COLO668 (cell line): Measurements from ENCODE around the gene CYB5D1.
A peak's percentile ranks its signal among the peaks of the same experiment; 100 is the strongest.
"Not testable (repeated sequence)": the region's sequence is repeated elsewhere in the genome, so short reads cannot be mapped to it uniquely, and the experiment has no call there.

ENCODE experiments used
- DNase-seq: peaks from one replicate; lab custom pipeline; 2025; ENCODE audit not compliant: unreplicated experiment; lab: John Stamatoyannopoulos, UW

CYB5D1 gene, protein sequence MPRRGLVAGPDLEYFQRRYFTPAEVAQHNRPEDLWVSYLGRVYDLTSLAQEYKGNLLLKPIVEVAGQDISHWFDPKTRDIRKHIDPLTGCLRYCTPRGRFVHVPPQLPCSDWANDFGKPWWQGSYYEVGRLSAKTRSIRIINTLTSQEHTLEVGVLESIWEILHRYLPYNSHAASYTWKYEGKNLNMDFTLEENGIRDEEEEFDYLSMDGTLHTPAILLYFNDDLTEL

DNA sequence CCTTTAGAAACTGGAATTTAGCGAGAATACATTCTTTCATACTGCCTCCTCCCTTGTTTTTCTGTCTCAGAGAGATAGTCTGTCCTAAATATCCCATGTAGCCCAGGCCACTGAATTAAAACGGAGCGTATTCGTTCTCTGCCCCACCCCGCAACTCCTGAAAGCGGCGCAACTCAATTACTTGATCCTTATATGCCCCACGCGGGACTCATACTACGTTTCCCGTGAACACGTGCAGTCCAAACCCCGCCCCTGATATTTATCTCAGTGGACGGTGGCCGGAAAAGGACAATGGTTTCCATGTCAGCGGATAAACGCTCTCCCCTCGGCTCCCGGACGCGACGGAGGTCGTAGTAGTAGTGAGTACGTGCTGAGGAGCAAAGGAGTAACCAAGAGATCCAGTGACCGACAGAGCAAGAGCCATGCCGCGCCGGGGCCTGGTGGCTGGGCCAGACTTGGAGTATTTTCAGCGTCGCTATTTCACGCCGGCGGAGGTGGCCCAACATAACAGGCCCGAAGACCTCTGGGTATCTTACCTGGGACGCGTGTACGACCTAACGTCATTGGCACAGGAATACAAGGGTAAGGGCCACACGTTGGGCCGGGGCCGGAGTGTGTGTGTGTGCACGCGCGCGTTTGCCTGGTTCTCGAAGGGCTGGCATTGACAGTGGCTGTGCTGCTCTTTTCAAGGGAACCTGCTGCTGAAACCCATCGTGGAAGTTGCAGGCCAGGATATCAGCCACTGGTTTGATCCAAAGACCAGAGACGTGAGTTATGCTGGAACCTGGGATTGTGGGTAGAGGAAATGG lies at the start of gene CYB5D1:
CYB5D1 (plus strand) TSS at position 291 of the 809 bp plus-strand sequence; CDS start at position 423, 132 bp downstream.
- peak; percentile 84 for DNase-seq

GRCh38 chr17:7809086-7809790 lies 48.6 kb upstream of the CYB5D1 start:
- DNase-seq = no peak

GRCh38 chr17:7809791-7810343 lies 47.9 kb upstream of the CYB5D1 start:
- not testable (repeated sequence) for DNase-seq

GRCh38 chr17:7811251-7811650 lies 46.6 kb upstream of the CYB5D1 start:
- no peak for DNase-seq

- DNase-seq = no peak
Observed at GRCh38 chr17:7814969-7815368, 42.8 kb upstream of the CYB5D1 start.

GRCh38 chr17:7816926-7817642 lies 40.7 kb upstream of the CYB5D1 start:
- DNase-seq = no peak

GRCh38 chr17:7817643-7817964 lies 40.2 kb upstream of the CYB5D1 start:
- DNase-seq = no peak

DNA sequence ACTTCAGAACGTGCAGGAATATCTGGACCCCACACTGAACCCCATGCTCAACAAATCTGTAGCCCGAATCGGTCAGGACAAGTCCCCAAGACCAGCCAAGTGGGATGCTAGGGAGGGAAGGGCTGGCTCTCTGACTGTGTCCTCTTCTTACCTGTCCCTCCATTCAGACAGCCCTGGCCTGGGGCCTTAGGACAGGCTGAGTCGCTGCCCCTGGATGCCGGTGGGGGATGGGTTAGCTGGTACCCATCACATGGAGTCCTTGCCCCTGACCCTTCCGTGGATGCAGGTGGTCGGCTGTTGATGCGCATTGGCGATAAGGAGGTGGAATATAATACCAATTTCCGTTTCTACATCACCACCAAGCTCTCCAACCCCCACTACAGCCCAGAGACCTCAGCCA lies 39.8 kb upstream of the CYB5D1 start:
- no peak for DNase-seq

DNA sequence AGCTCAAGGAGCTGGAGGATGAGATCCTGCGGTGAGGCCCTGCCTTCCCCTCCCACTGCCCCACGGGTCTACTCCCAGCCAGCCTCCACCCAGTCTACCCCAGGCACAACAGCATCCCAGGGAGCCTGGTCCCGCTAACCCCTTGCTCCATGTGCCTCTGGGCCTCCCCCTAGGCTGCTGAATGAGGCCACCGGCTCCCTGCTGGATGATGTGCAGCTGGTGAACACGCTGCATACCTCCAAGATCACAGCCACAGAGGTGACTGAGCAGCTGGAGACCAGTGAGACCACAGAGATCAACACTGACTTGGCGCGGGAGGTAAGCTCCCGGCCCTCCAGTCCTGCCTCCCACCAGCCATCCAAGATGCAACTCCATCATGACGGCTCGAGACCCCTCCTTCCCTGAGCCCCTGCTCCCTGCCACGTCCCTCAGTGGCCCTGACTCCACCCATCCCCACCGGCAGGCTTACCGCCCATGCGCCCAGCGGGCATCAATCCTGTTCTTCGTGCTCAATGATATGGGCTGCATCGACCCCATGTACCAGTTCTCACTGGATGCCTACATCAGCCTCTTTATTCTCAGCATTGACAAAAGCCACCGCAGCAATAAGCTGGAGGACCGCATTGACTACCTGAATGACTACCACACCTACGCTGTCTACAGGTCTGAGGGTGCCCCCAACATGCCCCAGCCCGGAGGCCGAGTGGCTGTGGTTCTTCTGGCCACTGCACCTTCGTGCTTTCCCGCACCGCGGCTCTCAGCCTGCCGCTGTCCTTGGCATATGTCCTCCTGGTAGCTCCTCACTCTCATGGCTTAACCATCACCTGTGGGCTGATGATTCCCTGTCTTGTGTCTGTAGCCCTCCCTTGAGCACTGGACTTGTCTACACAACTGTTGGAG lies 38.8 kb upstream of the CYB5D1 start:
- no peak for DNase-seq

GRCh38 chr17:7820231-7820630 lies 37.6 kb upstream of the CYB5D1 start:
- no peak for DNase-seq

- DNase-seq = no peak
Observed at GRCh38 chr17:7822126-7822525, 35.7 kb upstream of the CYB5D1 start.

- peak; percentile 62 for DNase-seq
Observed at GRCh38 chr17:7823581-7824001, 34.2 kb upstream of the CYB5D1 start.

- DNase-seq = no peak
Observed at GRCh38 chr17:7824021-7824924, 33.5 kb upstream of the CYB5D1 start.

- DNase-seq = peak; percentile 8
Observed at GRCh38 chr17:7825206-7825990, 32.4 kb upstream of the CYB5D1 start.

DNA sequence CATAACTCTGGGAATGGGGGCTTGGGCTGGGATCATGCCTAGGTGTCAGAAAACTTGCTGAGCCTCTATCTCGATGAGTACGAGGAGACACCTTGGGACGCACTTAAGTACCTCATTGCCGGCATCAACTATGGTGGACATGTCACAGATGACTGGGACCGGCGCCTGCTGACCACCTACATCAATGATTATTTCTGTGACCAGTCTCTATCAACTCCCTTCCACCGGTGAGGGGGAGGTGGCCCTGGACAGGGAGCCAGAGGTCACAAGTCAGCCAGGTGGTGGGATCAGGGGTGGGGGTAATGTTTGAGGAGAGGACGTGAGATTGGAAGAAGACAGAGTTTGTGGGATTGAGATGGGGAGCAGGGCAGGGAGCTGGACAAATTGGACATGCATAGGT lies 27.2 kb upstream of the CYB5D1 start:
- DNase-seq = no peak

DNA sequence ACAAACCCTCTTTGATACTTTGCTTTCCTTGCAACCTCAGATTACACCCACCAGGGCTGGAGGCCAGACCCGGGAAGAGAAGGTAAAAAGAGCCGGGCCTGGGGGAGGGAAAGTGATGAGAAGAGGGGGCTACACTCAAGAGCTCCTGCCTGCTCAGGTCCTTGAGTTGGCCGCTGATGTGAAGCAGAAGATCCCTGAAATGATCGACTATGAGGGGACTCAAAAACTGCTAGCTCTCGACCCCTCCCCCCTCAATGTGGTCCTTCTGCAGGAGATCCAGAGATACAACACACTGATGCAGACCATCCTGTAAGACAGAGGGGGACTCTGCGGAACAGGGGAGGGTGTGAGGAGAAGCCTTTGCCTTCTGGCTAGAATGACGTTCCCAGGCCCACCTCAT lies 26.6 kb upstream of the CYB5D1 start:
- DNase-seq = no peak

DNA sequence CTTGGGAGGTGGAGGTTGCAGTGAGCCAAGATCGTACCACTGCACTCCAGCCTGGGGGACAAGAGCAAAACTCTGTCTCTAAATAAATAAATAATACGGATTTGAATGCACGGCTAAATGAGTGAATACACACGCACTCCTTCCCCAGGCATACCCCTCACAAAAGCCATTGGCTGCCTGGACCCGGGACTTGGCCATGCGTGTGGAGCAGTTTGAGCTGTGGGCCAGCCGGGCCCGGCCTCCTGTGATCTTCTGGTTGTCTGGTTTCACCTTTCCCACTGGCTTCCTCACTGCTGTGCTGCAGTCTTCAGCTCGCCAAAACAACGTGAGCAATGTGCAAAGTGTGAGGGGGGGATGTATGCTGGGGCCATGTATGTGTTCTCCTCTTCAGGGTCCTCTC lies 25.4 kb upstream of the CYB5D1 start:
- no peak for DNase-seq
